Mucosa of descending colon (tissue), 3 donors: Measurements from ENCODE around the gene MTHFS. TPM values are rescaled to one million over a fixed set of nuclear protein-coding genes. Genes with fewer than 3 reads are reported as not detected.

Source experiments
- ATAC-seq: fragments of 200-7000 bp; cut with Tn5 transposase; one replicate; pipeline ENCODE4 v1.9.1; 2020; ENCODE audit warnings: mild to moderate bottlenecking, moderate library complexity
- DNase-seq, 3 donors: peaks; one replicate each; pipeline ENCODE4 v3.0.0-alpha.2; 2020
- H3K36me3 ChIP-seq: fragments of 200-600 bp; one replicate; pipeline ENCODE4 v1.8.0; 2021; ENCODE audit warnings: low read depth, mild to moderate bottlenecking
- H3K4me1 ChIP-seq: fragments of 200-600 bp; one replicate; pipeline ENCODE4 v1.8.0; 2021; ENCODE audit warnings: low read depth, mild to moderate bottlenecking
- H3K4me3 ChIP-seq: fragments of 200-600 bp; one replicate; pipeline ENCODE4 v1.8.0; 2021; ENCODE audit warnings: mild to moderate bottlenecking
- H3K9me3 ChIP-seq: fragments of 200-600 bp; one replicate; pipeline ENCODE4 v1.8.0; 2021; ENCODE audit warnings: mild to moderate bottlenecking
- intact Hi-C, 2 donors: fragments of 100-400 bp; cut with DNase I in 1 of 2; cut with micrococcal nuclease in 1 of 2; formaldehyde crosslinking; loops; one replicate each; pipeline versions ENCODE4 v1.11.0 to v1.11.1; 2022; cut with DNase I, micrococcal nuclease
- total RNA-seq, 3 donors: library from RNA; stranded (reverse); fragmentation: NEBNext Ultra II Directional in 2 of 3; extraction: Animal tissue kit (Norgen Biotek cat#: 25700) in 2 of 3; gene quantifications; one replicate each; pipeline versions ENCODE4 v1.2.1 to v1.2.4, GENCODE V29; 2021 to 2023
- TF ChIP-seq, protein P1 (sequence below): fragments of 200-600 bp; IDR thresholded peaks from one replicate; pipeline ENCODE4 v1.8.0; 2022; ENCODE audit warnings: antibody characterized with exemption, mild to moderate bottlenecking
- donor health status: DM: no; HTN: no; CAD: no; lungs with moderate emphysema.
- donor health status: DM: no; HTN: no; CAD: no.
- donor health status: DM: no; HTN: yes; CAD: no.

The MTHFS gene
- total RNA-seq, 3 donors from 2014 or later, result 16.7 to 27.0 (median 19.2) TPM

DNA sequence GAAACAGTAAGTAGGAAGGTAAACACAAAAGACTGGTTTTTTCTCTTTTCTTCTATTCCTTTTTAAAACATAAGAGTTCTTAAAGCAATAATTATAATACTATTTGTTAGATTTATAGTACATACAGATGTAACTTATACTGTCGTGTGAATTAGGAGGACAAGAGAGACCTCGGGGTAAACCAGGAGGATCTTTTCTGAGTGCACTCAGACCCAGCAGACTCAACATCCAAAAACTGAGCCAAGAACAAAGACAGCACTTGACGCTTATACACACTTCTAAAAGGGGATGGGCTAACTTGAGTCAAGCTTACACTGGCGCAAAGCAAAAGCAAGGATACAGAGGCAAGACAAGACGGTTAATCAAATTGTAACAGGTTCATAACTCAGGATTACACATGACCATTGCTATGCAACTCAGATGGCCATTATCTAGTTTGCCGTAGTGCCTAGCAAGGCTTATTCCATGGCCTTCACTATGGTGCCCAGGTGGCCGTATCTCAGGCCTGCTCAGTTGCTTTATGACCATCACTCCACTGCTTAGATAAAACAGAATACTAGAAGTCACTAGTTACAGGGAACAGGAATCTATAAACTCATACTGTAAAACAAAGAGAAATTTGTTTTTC, 18.6 kb downstream of the MTHFS start:
- ATAC-seq (no peak), DNase-seq (no peak)
- Histone ChIP-seq H3K36me3 (no peaks in the 10 kb centered on the region), H3K4me3 (no peak overlapping the region), H3K4me1 (no peaks in the 10 kb centered on the region), H3K9me3 (peaks cover 49% of the 10 kb centered on the region)
- TF ChIP-seq, protein P1, sequence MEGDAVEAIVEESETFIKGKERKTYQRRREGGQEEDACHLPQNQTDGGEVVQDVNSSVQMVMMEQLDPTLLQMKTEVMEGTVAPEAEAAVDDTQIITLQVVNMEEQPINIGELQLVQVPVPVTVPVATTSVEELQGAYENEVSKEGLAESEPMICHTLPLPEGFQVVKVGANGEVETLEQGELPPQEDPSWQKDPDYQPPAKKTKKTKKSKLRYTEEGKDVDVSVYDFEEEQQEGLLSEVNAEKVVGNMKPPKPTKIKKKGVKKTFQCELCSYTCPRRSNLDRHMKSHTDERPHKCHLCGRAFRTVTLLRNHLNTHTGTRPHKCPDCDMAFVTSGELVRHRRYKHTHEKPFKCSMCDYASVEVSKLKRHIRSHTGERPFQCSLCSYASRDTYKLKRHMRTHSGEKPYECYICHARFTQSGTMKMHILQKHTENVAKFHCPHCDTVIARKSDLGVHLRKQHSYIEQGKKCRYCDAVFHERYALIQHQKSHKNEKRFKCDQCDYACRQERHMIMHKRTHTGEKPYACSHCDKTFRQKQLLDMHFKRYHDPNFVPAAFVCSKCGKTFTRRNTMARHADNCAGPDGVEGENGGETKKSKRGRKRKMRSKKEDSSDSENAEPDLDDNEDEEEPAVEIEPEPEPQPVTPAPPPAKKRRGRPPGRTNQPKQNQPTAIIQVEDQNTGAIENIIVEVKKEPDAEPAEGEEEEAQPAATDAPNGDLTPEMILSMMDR, result no peak
- intact Hi-C loops, result no loop called here

DNA sequence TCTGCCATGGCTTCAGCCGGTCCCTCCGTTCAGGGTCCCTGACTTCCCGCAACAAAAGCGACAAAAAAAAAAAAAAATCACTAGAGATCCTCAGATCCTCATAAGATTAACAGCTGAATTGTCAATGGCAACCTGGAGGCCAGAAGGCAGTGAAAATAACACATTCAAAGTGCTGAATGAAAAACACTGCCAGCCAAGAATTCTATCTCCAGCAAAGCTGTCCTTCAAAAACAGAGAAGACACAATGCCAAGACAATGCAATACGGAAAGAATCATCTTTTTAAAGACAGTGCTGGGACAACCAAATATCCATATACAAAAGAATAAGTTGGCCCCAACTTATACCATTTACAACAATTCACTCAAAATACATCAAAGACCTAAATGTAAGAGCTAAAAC, 21.6 kb downstream of the MTHFS start:
- TF ChIP-seq, protein P1, result no peak
- no peak for DNase-seq
- no peak overlapping the region for H3K4me3 ChIP-seq
- H3K4me1 ChIP-seq, result no peaks in the 10 kb centered on the region
- intact Hi-C loops, result no loop called here
- H3K36me3 ChIP-seq, result no peaks in the 10 kb centered on the region
- H3K9me3 ChIP-seq, result peaks cover 49% of the 10 kb centered on the region
- no peak for ATAC-seq

DNA sequence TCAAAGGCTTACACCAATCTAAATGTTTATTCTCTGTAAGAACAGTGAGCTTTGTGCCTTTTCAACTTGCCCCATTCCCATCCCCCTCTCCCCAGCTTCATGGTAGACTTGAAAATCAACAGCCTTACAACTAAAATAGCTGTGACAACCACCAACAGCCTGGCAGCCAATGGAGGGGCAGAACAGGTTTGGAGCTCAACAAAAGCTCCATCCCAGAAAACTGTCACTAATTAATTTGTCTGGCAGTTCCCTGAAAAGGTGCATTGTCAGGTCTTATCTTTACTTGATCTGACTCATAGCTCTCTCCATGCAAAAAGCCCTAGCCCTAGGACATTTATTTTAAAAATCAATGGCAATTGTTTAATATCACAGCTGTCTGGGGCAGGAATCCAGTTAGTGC, 22.6 kb downstream of the MTHFS start:
- Histone ChIP-seq H3K4me3 (no peak overlapping the region), H3K4me1 (no peaks in the 10 kb centered on the region), H3K36me3 (no peaks in the 10 kb centered on the region), H3K9me3 (peaks cover 45% of the 10 kb centered on the region)
- TF ChIP-seq, protein P1, result no peak
- intact Hi-C loops, result no loop called here
- DNase-seq, result no peak
- ATAC-seq, result no peak

DNA sequence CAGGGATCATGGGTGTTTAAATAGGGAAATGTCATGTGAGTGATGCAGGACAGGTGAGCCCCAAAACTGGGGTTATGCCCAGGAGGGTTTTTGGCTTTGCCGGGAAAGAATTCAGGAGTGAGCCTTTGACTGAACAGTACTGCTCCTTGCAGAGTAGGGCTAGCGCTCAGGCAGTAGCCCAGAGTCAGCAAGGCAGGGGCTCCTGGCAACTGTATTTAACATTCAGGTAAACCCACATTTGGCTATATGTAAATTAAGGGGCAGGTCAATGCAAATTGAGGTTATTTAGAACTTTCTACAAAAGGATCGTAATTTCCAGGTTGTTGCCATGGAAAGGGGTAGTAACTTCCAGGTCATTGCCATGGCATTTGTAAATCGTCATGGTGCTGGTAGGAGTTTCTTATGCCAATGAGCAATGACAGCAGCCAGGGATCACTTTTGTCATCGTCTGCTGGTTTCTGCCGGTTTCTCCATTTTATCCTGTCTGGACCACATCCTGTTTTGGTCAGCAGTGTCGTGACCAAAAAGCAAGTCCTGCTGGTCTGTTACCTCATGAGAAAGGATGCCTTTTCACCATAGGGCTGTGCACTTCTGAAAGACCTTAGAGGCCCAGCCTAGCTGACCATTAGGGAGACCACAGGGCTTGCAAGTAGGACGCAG, 24.3 kb downstream of the MTHFS start:
- TF ChIP-seq, protein P1, result no peak
- Histone ChIP-seq H3K9me3 (peaks cover 27% of the 10 kb centered on the region), H3K36me3 (no peaks in the 10 kb centered on the region), H3K4me3 (no peak overlapping the region), H3K4me1 (no peaks in the 10 kb centered on the region)
- intact Hi-C loops, result no loop called here
- ATAC-seq, result peak; percentile 40
- DNase-seq, result no peak

DNA sequence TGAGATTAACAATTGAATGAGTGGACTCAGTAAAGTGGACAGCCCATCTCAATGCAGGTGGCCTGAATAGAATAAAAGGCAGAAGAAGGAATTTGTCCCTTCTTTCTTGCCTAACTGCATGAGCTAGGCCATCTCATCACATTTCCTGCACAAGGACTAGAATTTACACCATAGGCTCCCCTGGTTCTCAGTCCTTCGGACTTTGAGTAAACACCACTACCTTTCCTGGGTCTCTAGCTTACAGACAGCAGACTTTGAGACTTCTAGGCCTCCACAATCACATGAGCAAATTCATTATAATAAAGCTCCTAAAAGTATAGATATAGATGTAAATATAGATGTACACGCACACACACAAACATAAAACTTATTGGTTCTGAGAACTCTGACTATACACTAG, 28.3 kb downstream of the MTHFS start:
- intact Hi-C loops, result no loop called here
- Histone ChIP-seq H3K4me1 (no peaks in the 10 kb centered on the region), H3K36me3 (no peaks in the 10 kb centered on the region), H3K9me3 (no peaks in the 10 kb centered on the region), H3K4me3 (no peak overlapping the region)
- DNase-seq (no peak), ATAC-seq (no peak)
- TF ChIP-seq, protein P1, result no peak
